Activated CD8-positive, alpha-beta T cell treated with anti-CD3 and anti-CD28 coated beads for 36 hours (primary cell): ENCODE results near the gene PML. TPM values are rescaled to one million over a fixed set of nuclear protein-coding genes. Genes with fewer than 3 reads are reported as not detected.

ENCODE experiments used
- ATAC-seq: fragments of 200-7000 bp; cut with Tn5 transposase; one replicate; pipeline ENCODE4 v1.10.0; 2021; ENCODE audit warnings: mild to moderate bottlenecking, moderate library complexity
- CTCF ChIA-PET: fragments of 350-600 bp; sonication (Branson Sonifier 250); formaldehyde crosslinking; loops from one replicate; lab custom pipeline; 2021; ENCODE audit warnings: antibody characterized with exemption; lab: Charles Lee
- POLR2A ChIA-PET: fragments of 350-600 bp; sonication (Branson Sonifier 250); formaldehyde crosslinking; loops from one replicate; lab custom pipeline; 2021; ENCODE audit warnings: antibody characterized with exemption; lab: Charles Lee
- DNase-seq: peaks from one replicate; pipeline ENCODE4 v3.0.0-alpha.2; 2020
- H3K27ac Mint-ChIP-seq: one replicate; pipeline ENCODE4 v1.8.0; 2021; ENCODE audit warnings: mild to moderate bottlenecking, mixed read lengths
- H3K27me3 Mint-ChIP-seq: one replicate; pipeline ENCODE4 v1.8.0; 2021; ENCODE audit warnings: mixed read lengths
- H3K36me3 Mint-ChIP-seq: one replicate; pipeline ENCODE4 v1.8.0; 2021; ENCODE audit warnings: low read depth, mixed read lengths
- H3K4me1 Mint-ChIP-seq: one replicate; pipeline ENCODE4 v1.8.0; 2021; ENCODE audit warnings: low read depth, mixed read lengths
- H3K4me3 Mint-ChIP-seq: one replicate; pipeline ENCODE4 v1.8.0; 2021; ENCODE audit warnings: mild to moderate bottlenecking, moderate library complexity, mixed read lengths
- H3K9me3 Mint-ChIP-seq: one replicate; pipeline ENCODE4 v1.8.0; 2021; ENCODE audit warnings: mixed read lengths
- intact Hi-C: fragments of 100-400 bp; cut with micrococcal nuclease; formaldehyde crosslinking; loops from one replicate; pipeline ENCODE4 v1.10.0; 2022
- total RNA-seq, 2 experiments: library from RNA; stranded (reverse); gene quantifications; one replicate each; pipeline ENCODE4 v1.2.3, GENCODE V29; 2021
- TF ChIP-seq, protein P1 (sequence below): fragments of 200-600 bp; IDR thresholded peaks from one replicate; pipeline ENCODE4 v1.8.0; 2022; ENCODE audit warnings: antibody characterized with exemption, mild to moderate bottlenecking

PML gene
- total RNA-seq, 2 experiments from 2014 or later: 48.8 to 49.6 TPM

- H3K27me3 Mint-ChIP-seq: no peaks in the 10 kb centered on the region
- DNase-seq (no peak), ATAC-seq (no peak)
- no peak overlapping the region for H3K4me3 Mint-ChIP-seq
- H3K36me3 Mint-ChIP-seq: no peaks in the 10 kb centered on the region
- CTCF ChIA-PET: interaction anchor here (1.8 to 8.3 kb wide), 3 partner anchors 10 to 92 kb away, joined by 6 to 72 read pairs (median 23); no protein-coding TSS in a partner anchor
- H3K27ac Mint-ChIP-seq: no peak overlapping the region
- H3K4me1 Mint-ChIP-seq: peaks cover 7% of the 10 kb centered on the region
- TF ChIP-seq, protein P1, sequence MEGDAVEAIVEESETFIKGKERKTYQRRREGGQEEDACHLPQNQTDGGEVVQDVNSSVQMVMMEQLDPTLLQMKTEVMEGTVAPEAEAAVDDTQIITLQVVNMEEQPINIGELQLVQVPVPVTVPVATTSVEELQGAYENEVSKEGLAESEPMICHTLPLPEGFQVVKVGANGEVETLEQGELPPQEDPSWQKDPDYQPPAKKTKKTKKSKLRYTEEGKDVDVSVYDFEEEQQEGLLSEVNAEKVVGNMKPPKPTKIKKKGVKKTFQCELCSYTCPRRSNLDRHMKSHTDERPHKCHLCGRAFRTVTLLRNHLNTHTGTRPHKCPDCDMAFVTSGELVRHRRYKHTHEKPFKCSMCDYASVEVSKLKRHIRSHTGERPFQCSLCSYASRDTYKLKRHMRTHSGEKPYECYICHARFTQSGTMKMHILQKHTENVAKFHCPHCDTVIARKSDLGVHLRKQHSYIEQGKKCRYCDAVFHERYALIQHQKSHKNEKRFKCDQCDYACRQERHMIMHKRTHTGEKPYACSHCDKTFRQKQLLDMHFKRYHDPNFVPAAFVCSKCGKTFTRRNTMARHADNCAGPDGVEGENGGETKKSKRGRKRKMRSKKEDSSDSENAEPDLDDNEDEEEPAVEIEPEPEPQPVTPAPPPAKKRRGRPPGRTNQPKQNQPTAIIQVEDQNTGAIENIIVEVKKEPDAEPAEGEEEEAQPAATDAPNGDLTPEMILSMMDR: no peak
- POLR2A ChIA-PET: interaction anchor here (0.8 to 1.0 kb wide), 2 partner anchors 15 to 37 kb away, joined by 3 to 4 read pairs; no protein-coding TSS in a partner anchor
- intact Hi-C loops: no loop called here
- no peaks in the 10 kb centered on the region for H3K9me3 Mint-ChIP-seq
These were observed 49.1 kb downstream of the PML start for GRCh38 chr15:74043425-74044266.

GRCh38 chr15:74044267-74045110 is 50.0 kb downstream of the PML start:
- intact Hi-C loops: loop anchor here (5.0 kb wide), 1 partner anchor 72 kb away; no protein-coding TSS in a partner anchor

GRCh38 chr15:74045184-74045583 is 50.7 kb downstream of the PML start:
- H3K27me3 Mint-ChIP-seq: no peaks in the 10 kb centered on the region
- no peaks in the 10 kb centered on the region for H3K36me3 Mint-ChIP-seq
- H3K4me1 Mint-ChIP-seq: peaks cover 7% of the 10 kb centered on the region
- intact Hi-C loops: loop anchor here (5.0 kb wide), 1 partner anchor 73 kb away; no protein-coding TSS in a partner anchor
- ChIA-PET POLR2A (no interaction called here), CTCF (interaction anchor here (0.8 to 8.3 kb wide), 4 partner anchors 8 to 83 kb away, joined by 3 to 72 read pairs (median 14); no protein-coding TSS in a partner anchor)
- no peaks in the 10 kb centered on the region for H3K9me3 Mint-ChIP-seq
- DNase-seq (no peak), ATAC-seq (no peak)
- H3K4me3 Mint-ChIP-seq: no peak overlapping the region
- no peak overlapping the region for H3K27ac Mint-ChIP-seq
- TF ChIP-seq, protein P1: no peak

More at GRCh38 chr15:74044267-74045110, 50.0 kb downstream of the PML start:
- Mint-ChIP-seq H3K27me3 (no peaks in the 10 kb centered on the region), H3K4me3 (no peak overlapping the region), H3K4me1 (peaks cover 7% of the 10 kb centered on the region), H3K9me3 (no peaks in the 10 kb centered on the region), H3K27ac (no peak overlapping the region), H3K36me3 (no peaks in the 10 kb centered on the region)
- DNase-seq: no peak
- ChIA-PET POLR2A (interaction anchor here (0.8 to 1.0 kb wide), 2 partner anchors 14 to 38 kb away, joined by 3 to 4 read pairs; no protein-coding TSS in a partner anchor), CTCF (interaction anchor here (0.8 to 8.3 kb wide), 5 partner anchors 9 to 93 kb away, joined by 3 to 72 read pairs (median 6); no protein-coding TSS in a partner anchor)
- TF ChIP-seq, protein P1: no peak
- no peak for ATAC-seq

DNA sequence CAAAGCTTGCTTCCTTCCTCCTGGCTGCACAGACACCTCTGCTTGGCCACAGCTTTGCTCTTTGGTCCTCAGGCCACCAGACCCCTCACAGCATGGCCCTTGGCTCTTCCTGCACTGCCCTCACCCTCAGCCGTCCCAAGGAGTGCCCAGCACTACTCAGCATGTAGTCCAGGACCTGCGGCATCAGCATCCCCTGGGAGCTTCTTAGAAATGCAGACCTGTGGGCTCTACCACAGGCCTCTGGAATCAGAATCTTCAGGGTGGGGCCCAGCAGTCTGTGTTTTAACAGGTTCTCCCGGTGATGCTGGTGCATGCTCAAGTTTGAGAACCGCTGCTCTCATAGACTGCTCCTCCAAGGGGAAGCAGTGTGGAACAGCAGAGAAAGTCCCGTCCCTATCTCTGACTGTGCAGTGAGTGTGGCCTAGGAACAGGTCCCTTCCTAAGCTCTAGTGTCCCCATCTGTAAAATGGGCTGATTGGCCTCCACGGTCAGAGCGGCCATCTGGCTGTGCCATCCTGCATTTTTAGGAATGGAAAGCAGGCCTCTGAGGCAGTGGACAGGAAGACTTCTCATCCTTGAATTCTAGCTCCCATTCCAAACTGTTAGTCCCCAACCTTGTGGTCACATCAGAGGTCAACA is 51.2 kb downstream of the PML start:
- POLR2A ChIA-PET: no interaction called here
- no peaks in the 10 kb centered on the region for H3K27me3 Mint-ChIP-seq
- H3K4me1 Mint-ChIP-seq: peaks cover 7% of the 10 kb centered on the region
- no peak overlapping the region for H3K4me3 Mint-ChIP-seq
- no peaks in the 10 kb centered on the region for H3K36me3 Mint-ChIP-seq
- TF ChIP-seq, protein P1: no peak
- CTCF ChIA-PET: interaction anchor here (0.8 to 8.3 kb wide), 5 partner anchors 8 to 96 kb away, joined by 3 to 72 read pairs (median 4); no protein-coding TSS in a partner anchor
- ATAC-seq (no peak), DNase-seq (no peak)
- intact Hi-C loops: loop anchor here (5.0 kb wide), 1 partner anchor 73 kb away; no protein-coding TSS in a partner anchor
- no peaks in the 10 kb centered on the region for H3K9me3 Mint-ChIP-seq
- no peak overlapping the region for H3K27ac Mint-ChIP-seq
